Lower lobe of right lung (tissue), 2 donors: Measurements from ENCODE around the gene ATOX1. TPM values are rescaled to one million over a fixed set of nuclear protein-coding genes. Genes with fewer than 3 reads are reported as not detected.

Experiments used
- ATAC-seq, 2 donors: fragments of 200-7000 bp; cut with Tn5 transposase; one replicate each; pipeline ENCODE4 v1.9.1; 2020 to 2022; ENCODE audit warnings: mild to moderate bottlenecking in 2 of 2, moderate library complexity in 2 of 2
- DNase-seq: peaks from one replicate; pipeline ENCODE4 v3.0.0-alpha.2; 2020
- H3K27ac ChIP-seq: fragments of 200-600 bp; one replicate; pipeline ENCODE4 v1.8.0; 2022
- H3K27me3 ChIP-seq: fragments of 200-600 bp; one replicate; pipeline ENCODE4 v1.8.0; 2022; ENCODE audit warnings: low read depth
- H3K36me3 ChIP-seq: fragments of 200-600 bp; one replicate; pipeline ENCODE4 v1.8.0; 2022; ENCODE audit warnings: mild to moderate bottlenecking
- H3K4me1 ChIP-seq: fragments of 200-600 bp; one replicate; pipeline ENCODE4 v1.8.0; 2022
- H3K4me3 ChIP-seq: fragments of 200-600 bp; one replicate; pipeline ENCODE4 v1.8.0; 2022; ENCODE audit warnings: mild to moderate bottlenecking
- H3K9me3 ChIP-seq: fragments of 200-600 bp; one replicate; pipeline ENCODE4 v1.8.0; 2022
- CTCF ChIP-seq: fragments of 200-600 bp; IDR thresholded peaks from one replicate; pipeline ENCODE4 v1.8.0; 2022; ENCODE audit warnings: antibody characterized with exemption, mild to moderate bottlenecking
- intact Hi-C: fragments of 100-400 bp; cut with DNase I; formaldehyde crosslinking; loops from one replicate; pipeline ENCODE4 v1.11.0; 2022
- total RNA-seq: library from RNA; stranded (reverse); fragmentation: NEBNext Ultra II Directional; extraction: Animal tissue kit (Norgen Biotek cat#: 25700); gene quantifications from one replicate; pipeline ENCODE4 v1.2.1, GENCODE V29; 2021
- donor health status: DM: no; HTN: yes; CAD: no; lungs with severe emphysema.

ATOX1 gene
- total RNA-seq, 1 donor from 2014 or later, result 68.2 TPM

GRCh38 chr5:151697452-151697851 is 61.0 kb downstream of the ATOX1 start:
- H3K27ac ChIP-seq, result peak overlapping the region; percentile 68
- H3K9me3 ChIP-seq, result no peaks in the 10 kb centered on the region
- no peak overlapping the region for H3K4me3 ChIP-seq
- H3K36me3 ChIP-seq, result no peaks in the 10 kb centered on the region
- H3K4me1 ChIP-seq, result no peaks in the 10 kb centered on the region
- H3K27me3 ChIP-seq, result no peaks in the 10 kb centered on the region
- intact Hi-C loops, result no loop called here
- DNase-seq (no peak), ATAC-seq (no peak)
- TF ChIP-seq CTCF, result no peak

GRCh38 chr5:151696470-151697061 is 61.9 kb downstream of the ATOX1 start:
- intact Hi-C loops, result no loop called here
- TF ChIP-seq CTCF, result no peak
- DNase-seq (no peak), ATAC-seq (peak; percentile 61 to 65)
- Histone ChIP-seq H3K9me3 (no peaks in the 10 kb centered on the region), H3K36me3 (no peaks in the 10 kb centered on the region), H3K4me1 (no peaks in the 10 kb centered on the region), H3K27ac (peak overlapping the region; percentile 68), H3K27me3 (no peaks in the 10 kb centered on the region), H3K4me3 (no peak overlapping the region)

GRCh38 chr5:151695464-151695863 is 63.0 kb downstream of the ATOX1 start:
- Histone ChIP-seq H3K9me3 (no peaks in the 10 kb centered on the region), H3K4me3 (no peak overlapping the region), H3K27ac (no peak overlapping the region), H3K4me1 (no peaks in the 10 kb centered on the region), H3K27me3 (no peaks in the 10 kb centered on the region), H3K36me3 (no peaks in the 10 kb centered on the region)
- ATAC-seq, result no peak
- DNase-seq, result no peak
- intact Hi-C loops, result no loop called here
- TF ChIP-seq CTCF, result no peak

- Histone ChIP-seq H3K27me3 (no peaks in the 10 kb centered on the region), H3K4me1 (no peaks in the 10 kb centered on the region), H3K4me3 (no peak overlapping the region), H3K9me3 (no peaks in the 10 kb centered on the region), H3K27ac (no peak overlapping the region), H3K36me3 (no peaks in the 10 kb centered on the region)
- no peak for DNase-seq
- TF ChIP-seq CTCF, result no peak
- intact Hi-C loops, result no loop called here
- ATAC-seq, result no peak
These were observed 64.4 kb downstream of the ATOX1 start for GRCh38 chr5:151694035-151694485.

Other genes with a start within 250 kb of the ATOX1 start
- gene FAT2, start 167.3 kb downstream of the ATOX1 start, total RNA-seq, result 0.53 TPM
- gene SPARC, start 71.7 kb downstream of the ATOX1 start, total RNA-seq, result 904 TPM
- 148 TPM for gene G3BP1, start 13.3 kb upstream of the ATOX1 start, total RNA-seq
- not detected for gene GLRA1, start 166.2 kb upstream of the ATOX1 start, total RNA-seq